Suprapubic skin (tissue), 3 donors: ENCODE measurements around the gene HNRNPA2B1.

ENCODE experiments used
- EP300 ChIP-seq: sonication (generic); formaldehyde crosslinking; IDR thresholded peaks from one replicate; pipeline ENCODE4 v1.6.1; 2017; ENCODE audit warnings: antibody characterized with exemption
- POLR2A ChIP-seq, 2 donors: fragments of 450-650 bp; IDR thresholded peaks; one replicate each; pipeline ENCODE4 v1.6.1; 2017; ENCODE audit warnings: antibody characterized with exemption in 2 of 2, mild to moderate bottlenecking in 2 of 2, moderate library complexity in 2 of 2
- TF ChIP-seq, protein P1 (sequence below), 2 donors: fragments of 200-600 bp in 1 of 2; fragments of 450-650 bp in 1 of 2; sonication (generic) in 1 of 2; IDR thresholded peaks; one replicate each; pipeline ENCODE4 v1.5.1; 2016 to 2019; ENCODE audit warnings: antibody characterized with exemption in 2 of 2, mild to moderate bottlenecking in 1 of 2, moderate library complexity in 1 of 2

DNA sequence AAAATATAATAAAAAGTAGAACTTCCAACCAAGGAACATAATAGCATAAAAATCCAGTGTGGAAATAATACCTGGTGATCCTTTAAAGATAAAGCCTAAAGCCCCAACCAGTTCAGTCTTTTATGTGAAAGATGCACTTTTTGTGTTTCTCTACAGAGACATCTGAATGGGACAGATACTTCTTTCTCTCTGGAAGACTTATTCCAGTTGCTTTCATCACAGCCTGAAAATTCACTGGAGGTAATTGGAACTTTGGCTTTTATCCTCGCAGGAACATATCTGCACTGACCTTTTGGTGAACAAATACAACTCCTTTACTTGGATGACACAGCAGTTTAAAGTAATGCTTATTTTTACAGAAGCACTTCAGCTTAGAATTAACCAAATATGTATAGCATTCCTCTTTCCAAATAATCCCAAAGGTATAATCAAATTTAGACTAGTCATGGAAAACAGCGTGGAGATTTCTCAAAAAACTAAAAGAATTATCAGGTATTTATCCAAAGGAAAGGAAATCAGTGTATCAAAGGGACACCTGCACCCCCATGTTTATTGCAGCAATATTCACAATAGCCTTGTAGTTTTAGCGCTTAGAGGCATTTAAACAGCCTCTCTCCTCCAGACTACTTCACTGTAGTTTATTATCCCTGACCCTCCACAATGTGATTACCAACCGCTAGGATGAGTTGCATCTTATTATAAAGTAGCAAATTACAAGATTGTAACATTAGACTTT is 16.8 kb downstream of the HNRNPA2B1 start:
- TF ChIP-seq, protein P1, sequence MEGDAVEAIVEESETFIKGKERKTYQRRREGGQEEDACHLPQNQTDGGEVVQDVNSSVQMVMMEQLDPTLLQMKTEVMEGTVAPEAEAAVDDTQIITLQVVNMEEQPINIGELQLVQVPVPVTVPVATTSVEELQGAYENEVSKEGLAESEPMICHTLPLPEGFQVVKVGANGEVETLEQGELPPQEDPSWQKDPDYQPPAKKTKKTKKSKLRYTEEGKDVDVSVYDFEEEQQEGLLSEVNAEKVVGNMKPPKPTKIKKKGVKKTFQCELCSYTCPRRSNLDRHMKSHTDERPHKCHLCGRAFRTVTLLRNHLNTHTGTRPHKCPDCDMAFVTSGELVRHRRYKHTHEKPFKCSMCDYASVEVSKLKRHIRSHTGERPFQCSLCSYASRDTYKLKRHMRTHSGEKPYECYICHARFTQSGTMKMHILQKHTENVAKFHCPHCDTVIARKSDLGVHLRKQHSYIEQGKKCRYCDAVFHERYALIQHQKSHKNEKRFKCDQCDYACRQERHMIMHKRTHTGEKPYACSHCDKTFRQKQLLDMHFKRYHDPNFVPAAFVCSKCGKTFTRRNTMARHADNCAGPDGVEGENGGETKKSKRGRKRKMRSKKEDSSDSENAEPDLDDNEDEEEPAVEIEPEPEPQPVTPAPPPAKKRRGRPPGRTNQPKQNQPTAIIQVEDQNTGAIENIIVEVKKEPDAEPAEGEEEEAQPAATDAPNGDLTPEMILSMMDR (IDR thresholded peaks at IDR 0.05), result no peak
- TF ChIP-seq EP300 (no peak), POLR2A (IDR thresholded peaks at IDR 0.05) (no peak)
